Measurements from ENCODE around the gene TRPM4.
"Not testable (repeated sequence)": the region's sequence is repeated elsewhere in the genome, so short reads cannot be mapped to it uniquely, and the experiment has no call there.

Gene TRPM4

GRCh38 chr19:49127674-49128544 lies 29.7 kb upstream of the TRPM4 start:
- peak; percentile 71 to 82 for DNase-seq

- DNase-seq, result no peak
These were observed 28.9 kb upstream of the TRPM4 start for GRCh38 chr19:49128545-49129237.

- DNase-seq, result no peak
These were observed 28.4 kb upstream of the TRPM4 start for GRCh38 chr19:49129238-49129583.

- DNase-seq, result no peak
These were observed 27.3 kb upstream of the TRPM4 start for GRCh38 chr19:49130325-49130724.

GRCh38 chr19:49132974-49133609 lies 24.5 kb upstream of the TRPM4 start:
- no peak for DNase-seq

- DNase-seq, result no peak
These were observed 23.8 kb upstream of the TRPM4 start for GRCh38 chr19:49133621-49134454.

- no peak for DNase-seq
These were observed 21.9 kb upstream of the TRPM4 start for GRCh38 chr19:49135686-49136085.

- DNase-seq, result no peak
These were observed 20.8 kb upstream of the TRPM4 start for GRCh38 chr19:49136771-49137171.

GRCh38 chr19:49140951-49141350 lies 16.6 kb upstream of the TRPM4 start:
- DNase-seq, result no peak

- DNase-seq, result no peak
These were observed 16.2 kb upstream of the TRPM4 start for GRCh38 chr19:49141352-49141751.

- DNase-seq, result peak; percentile 83 to 92
These were observed 14.7 kb upstream of the TRPM4 start for GRCh38 chr19:49142866-49143335.

- DNase-seq, result peak in 1 of 2 experiments; percentile 30
These were observed 11.8 kb upstream of the TRPM4 start for GRCh38 chr19:49145573-49146407.

GRCh38 chr19:49146408-49146770 lies 11.2 kb upstream of the TRPM4 start:
- DNase-seq, result not testable (repeated sequence)

GRCh38 chr19:49148044-49148682 lies 9.4 kb upstream of the TRPM4 start:
- DNase-seq, result no peak

GRCh38 chr19:49148784-49149651 lies 8.6 kb upstream of the TRPM4 start:
- peak; percentile 85 to 93 for DNase-seq

- DNase-seq, result peak in 1 of 2 experiments; percentile 45
These were observed 7.9 kb upstream of the TRPM4 start for GRCh38 chr19:49149652-49150105.

GRCh38 chr19:49150106-49150943 lies 7.3 kb upstream of the TRPM4 start:
- DNase-seq, result peak; percentile 26 to 59

- no peak for DNase-seq
These were observed 6.7 kb upstream of the TRPM4 start for GRCh38 chr19:49150944-49151243.

Measured in cerebellar nuclear complex (tissue), 1 donor.